HepG2 (cell line): ENCODE measurements around the gene ACOT9. TPM values are rescaled to one million over a fixed set of nuclear protein-coding genes. Genes with fewer than 3 reads are reported as not detected.

Source experiments
- ARID4A ChIP-seq: sonication (generic); formaldehyde crosslinking; IDR thresholded peaks from 2 replicates; pipeline ENCODE4 v1.5.0; 2020; ENCODE audit warnings: mild to moderate bottlenecking, missing genetic modification reagents, borderline replicate concordance
- CEBPG ChIP-seq: IDR thresholded peaks from 2 replicates; pipeline ENCODE4 v1.6.1; 2016
- EHMT2 ChIP-seq: fragments of 200-600 bp; sonication (generic); IDR thresholded peaks from 2 replicates; pipeline ENCODE4 v1.7.0; 2017; ENCODE audit warnings: antibody characterized with exemption, low read depth, low read length, borderline replicate concordance
- GFI1 ChIP-seq: sonication (generic); formaldehyde crosslinking; IDR thresholded peaks from 2 replicates; pipeline ENCODE4 v1.5.0; 2020; ENCODE audit warnings: missing genetic modification reagents, mild to moderate bottlenecking, borderline replicate concordance
- IKZF5 ChIP-seq: IDR thresholded peaks from 2 replicates; pipeline ENCODE4 v1.6.1; 2018; ENCODE audit warnings: missing genetic modification reagents, mild to moderate bottlenecking, missing compliant biosample characterization
- JDP2 ChIP-seq: sonication (generic); formaldehyde crosslinking; IDR thresholded peaks from 2 replicates; pipeline ENCODE4 v1.8.1; 2022; ENCODE audit warnings: missing genetic modification reagents, borderline replicate concordance
- MED13 ChIP-seq: sonication (generic); formaldehyde crosslinking; IDR thresholded peaks from 2 replicates; pipeline ENCODE4 v1.5.0; 2020; ENCODE audit warnings: missing genetic modification reagents
- MLXIP ChIP-seq: sonication (generic); formaldehyde crosslinking; IDR thresholded peaks from 2 replicates; pipeline ENCODE4 v1.9.0; 2021; ENCODE audit warnings: missing genetic modification reagents, borderline replicate concordance
- RBFOX2 ChIP-seq: fragments of 200-400 bp; formaldehyde crosslinking; IDR thresholded peaks from 2 replicates; pipeline ENCODE4 v1.6.1; 2017; ENCODE audit warnings: low read depth, mild to moderate bottlenecking, low read length
- SOX13 ChIP-seq, 3 experiments: fragments of 450-650 bp in 1 of 3; sonication (generic) in 1 of 3; formaldehyde crosslinking in 1 of 3; IDR thresholded peaks in 2 of 3; conservative IDR thresholded peaks in 1 of 3; 2 replicates each; pipeline versions ENCODE4 v1.5.0 to v1.6.1; 2016 to 2020; ENCODE audit warnings: antibody characterized with exemption in 1 of 3, mild to moderate bottlenecking in 1 of 3, missing compliant biosample characterization in 1 of 3, missing genetic modification reagents in 1 of 3, moderate library complexity in 1 of 3
- SP4 ChIP-seq: sonication (generic); formaldehyde crosslinking; IDR thresholded peaks from 2 replicates; pipeline ENCODE4 v1.8.1; 2023; ENCODE audit warnings: mild to moderate bottlenecking, missing genetic modification reagents
- STAT5B ChIP-seq: sonication (generic); formaldehyde crosslinking; IDR thresholded peaks from 2 replicates; pipeline ENCODE4 v1.4.0; 2020; ENCODE audit warnings: missing genetic modification reagents
- YEATS4 ChIP-seq: sonication (generic); formaldehyde crosslinking; IDR thresholded peaks from 2 replicates; pipeline ENCODE4 v1.4.0; 2020; ENCODE audit warnings: missing genetic modification reagents, borderline replicate concordance
- ZFX ChIP-seq: sonication (generic); formaldehyde crosslinking; IDR thresholded peaks from 2 replicates; pipeline ENCODE4 v1.4.0; 2020; ENCODE audit warnings: mild to moderate bottlenecking, low read depth, missing genetic modification reagents, moderate library complexity
- ZKSCAN5 ChIP-seq: sonication (generic); formaldehyde crosslinking; IDR thresholded peaks from 2 replicates; pipeline ENCODE4 v1.5.1; 2020; ENCODE audit warnings: mild to moderate bottlenecking, missing genetic modification reagents
- ZNF275 ChIP-seq: sonication (generic); formaldehyde crosslinking; IDR thresholded peaks from 2 replicates; pipeline ENCODE4 v1.8.0; 2022; ENCODE audit warnings: missing genetic modification reagents, mild to moderate bottlenecking, inconsistent platforms, borderline replicate concordance
- ZNF501 ChIP-seq: sonication (generic); formaldehyde crosslinking; IDR thresholded peaks from 2 replicates; pipeline ENCODE4 v1.5.1; 2020; ENCODE audit warnings: mild to moderate bottlenecking, moderate library complexity, missing genetic modification reagents
- ZNF616 ChIP-seq: sonication (generic); formaldehyde crosslinking; IDR thresholded peaks from 2 replicates; pipeline ENCODE4 v1.5.0; 2020; ENCODE audit warnings: low read depth, mild to moderate bottlenecking, missing genetic modification reagents
- polyA plus RNA-seq, 8 experiments: library from polyadenylated mRNA; depleted of rRNA in 3 of 8; stranded (reverse) in 7 of 8; unstranded in 1 of 8; fragments of >200 nt; fragmentation: Illumina TruSeq in 4 of 8; extraction: Trizol in 4 of 8; gene quantifications; 2 replicates each; pipeline versions ENCODE4 v1.2.1 to v1.2.3, GENCODE V29; 2011 to 2016; ENCODE audit warnings: low read depth in 4 of 8, missing spikeins in 1 of 8, mixed read lengths in 1 of 8; ENCODE audit not compliant: insufficient read depth in 1 of 8
- total RNA-seq, 5 experiments: library from RNA; depleted of rRNA; stranded (reverse); fragments of >200 nt; fragmentation: Illumina TruSeq; extraction: Trizol; gene quantifications; 2 replicates each; pipeline ENCODE4 v1.2.3, GENCODE V29; 2016; ENCODE audit warnings: low read depth in 1 of 5

ACOT9 gene
- total and polyA plus RNA-seq, 2 of the 13 experiments (the other 11 are each of a cell fraction or from before 2014, with no cell fraction given), result 33.3 to 36.9 TPM

GRCh38 chrX:23667239-23668177 is 75.6 kb downstream of the ACOT9 start, which contains the start of gene PRDX4 (continued):
- TF ChIP-seq JDP2 (CRISPR knock-in tag), result no peak; the same call in 1 of the 2 replicates
- peak; percentile 89 for TF ChIP-seq YEATS4
- TF ChIP-seq RBFOX2, result peak; percentile 88
- TF ChIP-seq ZKSCAN5 (CRISPR knock-in tag), result no peak
- no peak for TF ChIP-seq SOX13 (IDR thresholded peaks at IDR 0.05)
- TF ChIP-seq SOX13 (CRISPR knock-in tag; conservative IDR thresholded peaks at IDR 0.05 in 1 of 2, IDR thresholded peaks at IDR 0.05 in 1 of 2), result peak in 1 of 2 experiments; percentile 17; a peak in 1 of 4 replicates
- TF ChIP-seq ZNF501 (CRISPR knock-in tag), result 0 out of 2 replicates have a peak, but pooled peaks have one; percentile 21
- TF ChIP-seq ZNF616 (CRISPR knock-in tag), result peak; percentile 83; the same call in 1 of the 2 replicates
- TF ChIP-seq EHMT2, result no peak
- TF ChIP-seq STAT5B (CRISPR knock-in tag), result no peak
- no peak for TF ChIP-seq GFI1 (CRISPR knock-in tag)
- peak; percentile 88 for TF ChIP-seq CEBPG (CRISPR knock-in tag)
- TF ChIP-seq MED13 (CRISPR knock-in tag), result no peak
- TF ChIP-seq MLXIP, result 0 out of 2 replicates have a peak, but pooled peaks have one; percentile 54
- TF ChIP-seq ZFX (CRISPR knock-in tag), result peak; percentile 80
- TF ChIP-seq SP4, result no peak
- peak; percentile 77 for TF ChIP-seq ARID4A (CRISPR knock-in tag)
- 0 out of 2 replicates have a peak, but pooled peaks have one; percentile 37 for TF ChIP-seq IKZF5 (CRISPR knock-in tag)
- TF ChIP-seq ZNF275, result no peak
